ENCODE data around the gene ADCY7. TPM values are rescaled to one million over a fixed set of nuclear protein-coding genes. Genes with fewer than 3 reads are reported as not detected.

Gene ADCY7
- total and polyA plus RNA-seq, 2 of the 4 experiments (the other 2 are of a cell fraction) = 15.2 to 17.1 TPM

DNA sequence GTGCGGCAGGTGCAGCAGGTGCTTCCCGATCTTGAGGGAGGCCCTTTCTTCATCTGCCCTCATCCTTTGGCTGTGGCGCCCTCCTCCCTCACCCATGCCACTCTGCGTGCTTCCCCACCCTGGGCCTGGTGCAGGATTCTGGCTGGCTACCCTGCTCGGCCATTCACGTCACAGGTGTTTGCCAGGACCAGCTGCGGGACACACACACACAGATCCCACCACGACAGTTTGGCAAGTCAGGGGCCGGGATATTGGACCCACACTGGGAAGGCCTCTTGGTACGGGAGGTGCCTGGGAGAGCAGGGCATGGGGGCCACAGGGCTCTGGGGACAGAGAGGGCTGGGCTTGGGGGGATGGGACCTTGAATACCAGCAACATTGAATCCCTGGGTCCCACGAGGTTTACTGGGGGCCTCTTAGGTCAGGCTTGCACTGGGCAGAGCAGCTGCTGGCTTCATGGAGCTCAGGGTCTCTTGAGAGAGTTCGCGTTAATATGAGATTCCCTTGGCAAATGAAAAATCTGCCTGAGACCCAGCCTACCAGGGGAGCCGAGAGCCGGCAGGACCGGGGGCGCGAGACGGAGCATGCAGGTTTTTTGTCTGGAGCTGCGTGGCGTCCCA, 15.1 kb downstream of the ADCY7 start:
- Histone ChIP-seq H3K9me1 (ENCODE audit: insufficient read depth, low read length) (no peaks in the 10 kb centered on the region), H2AK5ac (ENCODE audit: low read depth, low read length) (no peak overlapping the region), H3K79me1 (ENCODE audit: low read depth in 1 of 2, low read length in 2 of 2) (peaks cover 0 to 21% of the 10 kb centered on the region in 2 experiments; a peak in 2 of 4 replicates), H3K27ac (ENCODE audit: insufficient read depth, low read length) (no peak overlapping the region), H3K27me3 (ENCODE audit: control insufficient read depth, insufficient read depth, low read length) (no peaks in the 10 kb centered on the region), H3K14ac (replicated peaks; ENCODE audit: low read depth, low read length) (no peak overlapping the region), H4K91ac (ENCODE audit: insufficient read depth, low read depth, low read length) (no peak overlapping the region), H2AK9ac (replicated peaks; ENCODE audit: low read depth, low read length, poor library complexity) (no peak overlapping the region), H2BK5ac (ENCODE audit: low read depth, low read length, poor library complexity, severe bottlenecking) (no peak overlapping the region), H2BK20ac (ENCODE audit: low read depth, low read length) (no peak overlapping the region), H3K4me1 (ENCODE audit: control insufficient read depth, insufficient read depth, low read length) (0 out of 2 replicates have a peak, but pooled peaks cover 4% of the 10 kb centered on the region), H3K23ac (ENCODE audit: low read depth, low read length) (no peak overlapping the region), H4K8ac (ENCODE audit: low read depth in 2 of 2, low read length in 2 of 2) (no peak overlapping the region), H2BK15ac (ENCODE audit: low read depth, low read length) (no peak overlapping the region), H3K36me3 (ENCODE audit: control insufficient read depth, insufficient read depth, low read length) (peaks cover under 1% of the 10 kb centered on the region; the same call in 1 of the 2 replicates), H2AFZ (replicated peaks; ENCODE audit: low read length, poor library complexity) (no peak overlapping the region), H4K20me1 (ENCODE audit: insufficient read depth, low read length) (peaks cover 31% of the 10 kb centered on the region), H3K4me3 (ENCODE audit: insufficient read depth, low read depth, low read length) (no peak overlapping the region), H3K4me2 (ENCODE audit: low read depth, low read length) (no peak overlapping the region), H3K9me3 (ENCODE audit: control insufficient read depth, insufficient read depth, low read length) (peaks cover 3% of the 10 kb centered on the region; the same call in 1 of the 2 replicates), H3K9ac (ENCODE audit: low read depth, low read length) (no peak overlapping the region), H3K4ac (ENCODE audit: low read depth, low read length) (no peak overlapping the region), H3K18ac (ENCODE audit: low read depth, low read length) (no peak overlapping the region), H2BK120ac (ENCODE audit: low read depth, low read length) (no peak overlapping the region), H3K56ac (ENCODE audit: extremely low read depth, insufficient read depth, low read length) (no peak overlapping the region), H4K5ac (ENCODE audit: low read depth, low read length) (no peak overlapping the region)
- intact Hi-C loops (cut with micrococcal nuclease) = no loop called here
- POLR2A ChIA-PET (ENCODE audit: unreplicated experiment) = no interaction called here
- in situ Hi-C loops (cut with MboI; ENCODE audit: low sequenced_read_pairs) = no loop called here
- TF ChIP-seq MXI1 (IDR thresholded peaks at IDR 0.05; ENCODE audit: borderline replicate concordance, low read depth, low read length) (no peak), MAFK (IDR thresholded peaks at IDR 0.05; ENCODE audit: low read depth, low read length) (no peak), FOS (IDR thresholded peaks at IDR 0.05; ENCODE audit: low read depth, low read length) (no peak), RFX5 (IDR thresholded peaks at IDR 0.05; ENCODE audit: low read depth, low read length) (no peak), CEBPB (IDR thresholded peaks at IDR 0.05; ENCODE audit: low read depth, low read length) (no peak), CHD1 (IDR thresholded peaks at IDR 0.05; ENCODE audit: low read depth, low read length) (no peak), NFE2L2 (IDR thresholded peaks at IDR 0.05; ENCODE audit: low read depth, low read length) (no peak), RAD21 (IDR thresholded peaks at IDR 0.05; ENCODE audit: low read length) (no peak), RCOR1 (IDR thresholded peaks at IDR 0.05; ENCODE audit: insufficient replicate concordance, low read length) (no peak), SMC3 (IDR thresholded peaks at IDR 0.05; ENCODE audit: low read depth, low read length) (no peak)
- TF ChIP-seq, protein P1, sequence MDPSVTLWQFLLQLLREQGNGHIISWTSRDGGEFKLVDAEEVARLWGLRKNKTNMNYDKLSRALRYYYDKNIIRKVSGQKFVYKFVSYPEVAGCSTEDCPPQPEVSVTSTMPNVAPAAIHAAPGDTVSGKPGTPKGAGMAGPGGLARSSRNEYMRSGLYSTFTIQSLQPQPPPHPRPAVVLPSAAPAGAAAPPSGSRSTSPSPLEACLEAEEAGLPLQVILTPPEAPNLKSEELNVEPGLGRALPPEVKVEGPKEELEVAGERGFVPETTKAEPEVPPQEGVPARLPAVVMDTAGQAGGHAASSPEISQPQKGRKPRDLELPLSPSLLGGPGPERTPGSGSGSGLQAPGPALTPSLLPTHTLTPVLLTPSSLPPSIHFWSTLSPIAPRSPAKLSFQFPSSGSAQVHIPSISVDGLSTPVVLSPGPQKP (IDR thresholded peaks at IDR 0.05; ENCODE audit: borderline replicate concordance, low read depth, low read length) = no peak
- TF ChIP-seq, protein P2, sequence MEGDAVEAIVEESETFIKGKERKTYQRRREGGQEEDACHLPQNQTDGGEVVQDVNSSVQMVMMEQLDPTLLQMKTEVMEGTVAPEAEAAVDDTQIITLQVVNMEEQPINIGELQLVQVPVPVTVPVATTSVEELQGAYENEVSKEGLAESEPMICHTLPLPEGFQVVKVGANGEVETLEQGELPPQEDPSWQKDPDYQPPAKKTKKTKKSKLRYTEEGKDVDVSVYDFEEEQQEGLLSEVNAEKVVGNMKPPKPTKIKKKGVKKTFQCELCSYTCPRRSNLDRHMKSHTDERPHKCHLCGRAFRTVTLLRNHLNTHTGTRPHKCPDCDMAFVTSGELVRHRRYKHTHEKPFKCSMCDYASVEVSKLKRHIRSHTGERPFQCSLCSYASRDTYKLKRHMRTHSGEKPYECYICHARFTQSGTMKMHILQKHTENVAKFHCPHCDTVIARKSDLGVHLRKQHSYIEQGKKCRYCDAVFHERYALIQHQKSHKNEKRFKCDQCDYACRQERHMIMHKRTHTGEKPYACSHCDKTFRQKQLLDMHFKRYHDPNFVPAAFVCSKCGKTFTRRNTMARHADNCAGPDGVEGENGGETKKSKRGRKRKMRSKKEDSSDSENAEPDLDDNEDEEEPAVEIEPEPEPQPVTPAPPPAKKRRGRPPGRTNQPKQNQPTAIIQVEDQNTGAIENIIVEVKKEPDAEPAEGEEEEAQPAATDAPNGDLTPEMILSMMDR (conservative IDR thresholded peaks at IDR 0.05; ENCODE audit: low read depth, low read length) = no peak
- WGBS, 2 experiments (ENCODE audit: extremely low coverage in 2 of 2, insufficient read length in 1 of 2) = 100% methylated on average over 1 of the region's 21 CpGs; no CpG with 5 or more reads in 1 of the 2 experiments
- dilution Hi-C loops (cut with HindIII; ENCODE audit: low sequenced_read_pairs, unreplicated experiment) = no loop called here
- no peak for ATAC-seq (ENCODE audit: low read depth)
- BruUV-seq (replicated peaks) = no TSS peak
- CTCF ChIA-PET = interaction anchor here (1.3 kb wide), 1 partner anchor 71 kb away, joined by 4 read pairs; no protein-coding TSS in a partner anchor
- DNase-seq = no peak

Data from IMR-90 (cell line).